NCI-H1436 (cell line): Measurements from ENCODE around the gene CCM2.

ENCODE experiments used
- DNase-seq: peaks from one replicate; lab custom pipeline; 2025; lab: John Stamatoyannopoulos, UW

Gene CCM2

GRCh38 chr7:45000093-45001032 lies at the start of gene CCM2:
Gene CCM2, plus strand, starts transcription at chr7:45000201. Its CDS starts 133 bp downstream, at chr7:45000334.
- no peak for DNase-seq

- no peak for DNase-seq
Observed at GRCh38 chr7:44953156-44953555, 46.8 kb upstream of the CCM2 start.

GRCh38 chr7:44955733-44956132 lies 44.3 kb upstream of the CCM2 start:
- DNase-seq = no peak

GRCh38 chr7:44956157-44956766 lies 43.7 kb upstream of the CCM2 start:
- no peak for DNase-seq

GRCh38 chr7:44958645-44959344 lies 41.2 kb upstream of the CCM2 start:
- DNase-seq = no peak

GRCh38 chr7:44959433-44959951 lies 40.5 kb upstream of the CCM2 start:
- DNase-seq = no peak

GRCh38 chr7:44960011-44960580 lies 39.9 kb upstream of the CCM2 start:
- DNase-seq = no peak

- DNase-seq = no peak
Observed at GRCh38 chr7:44961844-44962482, 38.0 kb upstream of the CCM2 start.

- DNase-seq = no peak
Observed at GRCh38 chr7:44962483-44963251, 37.3 kb upstream of the CCM2 start.

GRCh38 chr7:44963364-44964290 lies 36.4 kb upstream of the CCM2 start:
- no peak for DNase-seq

GRCh38 chr7:44964384-44964830 lies 35.6 kb upstream of the CCM2 start:
- no peak for DNase-seq

GRCh38 chr7:44964831-44965440 lies 35.1 kb upstream of the CCM2 start:
- no peak for DNase-seq

GRCh38 chr7:44965441-44965903 lies 34.5 kb upstream of the CCM2 start:
- no peak for DNase-seq

- DNase-seq = no peak
Observed at GRCh38 chr7:44965937-44966730, 33.9 kb upstream of the CCM2 start.

GRCh38 chr7:44966731-44967538 lies 33.1 kb upstream of the CCM2 start:
- no peak for DNase-seq

- no peak for DNase-seq
Observed at GRCh38 chr7:44967571-44968446, 32.2 kb upstream of the CCM2 start.
